ENCODE measurements around the gene RAD9B.
A peak's percentile ranks its signal among the peaks of the same experiment; 100 is the strongest.
"Not testable (repeated sequence)": the region's sequence is repeated elsewhere in the genome, so short reads cannot be mapped to it uniquely, and the experiment has no call there.

Gene RAD9B

GRCh38 chr12:110501752-110502738 lies at the start of gene RAD9B, which contains the start of gene VPS29:
RAD9B (plus strand) TSS chr12:110502331; CDS start chr12:110502338, 7 bp downstream.
VPS29 (minus strand) TSS chr12:110502111; CDS start chr12:110502051, 60 bp downstream.
- no peaks in the 10 kb centered on the region for H3K27me3 ChIP-seq (ENCODE audit: low read depth, low read length)
- H3K9me3 ChIP-seq (ENCODE audit: control insufficient read depth in 1 of 2, low read length in 2 of 2), result no peaks in the 10 kb centered on the region

DNA sequence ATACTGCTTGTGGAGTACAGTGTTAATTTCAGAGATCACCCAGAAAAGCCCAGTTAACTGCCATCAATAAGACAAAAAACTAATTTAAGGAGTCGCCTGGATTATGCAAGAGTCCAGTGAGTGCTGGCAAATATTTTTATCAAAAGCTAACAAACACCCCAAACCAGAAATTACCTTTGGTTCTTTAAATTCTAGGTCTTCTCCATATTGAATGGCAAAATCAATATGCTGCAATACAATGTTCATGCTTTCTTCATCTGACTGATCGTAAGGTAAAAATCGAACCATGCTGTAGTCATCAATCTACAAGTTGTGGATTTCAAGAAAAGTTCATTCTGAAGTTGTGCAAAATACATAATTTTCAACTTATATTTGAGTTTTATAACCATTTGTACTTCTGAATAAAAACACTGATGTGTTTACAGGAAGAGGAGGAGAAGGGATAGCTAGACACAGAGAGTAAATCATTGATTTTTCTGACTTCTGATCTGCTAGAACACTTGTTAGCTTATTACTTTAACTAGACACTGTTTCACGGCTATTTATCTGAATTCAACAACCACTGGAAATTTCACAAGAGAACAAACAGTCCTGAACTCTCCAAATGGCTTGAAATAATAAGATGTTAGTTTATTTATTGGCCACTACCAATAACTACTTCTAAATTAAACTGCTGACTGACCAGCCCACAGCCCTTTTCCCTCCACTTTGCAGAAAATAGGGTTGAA lies 48.4 kb upstream of the RAD9B start:
- Histone ChIP-seq H3K36me3 (ENCODE audit: control insufficient read depth in 1 of 2, insufficient read depth in 2 of 2, low read length in 2 of 2) (peaks cover 0 to 15% of the 10 kb centered on the region in 2 donors), H3K27ac (ENCODE audit: low read length) (no peak overlapping the region), H3K4me1 (ENCODE audit: control insufficient read depth in 1 of 2, insufficient read depth in 2 of 2, low read length in 2 of 2) (peaks cover 0 to 9% of the 10 kb centered on the region in 2 donors), H3K9me3 (ENCODE audit: control insufficient read depth in 1 of 2, low read length in 2 of 2) (no peaks in the 10 kb centered on the region), H3K27me3 (ENCODE audit: low read depth, low read length) (no peaks in the 10 kb centered on the region), H3K4me3 (ENCODE audit: low read depth in 1 of 2, low read length in 2 of 2) (no peak overlapping the region)

More at GRCh38 chr12:110501752-110502738, at the start of gene RAD9B, which contains the start of gene VPS29:
- Histone ChIP-seq H3K4me1 (ENCODE audit: control insufficient read depth in 1 of 2, insufficient read depth in 2 of 2, low read length in 2 of 2) (peaks cover 16 to 28% of the 10 kb centered on the region in 2 donors), H3K27ac (ENCODE audit: low read length) (peak within 1 kb of the TSS; percentile 95), H3K4me3 (ENCODE audit: low read depth in 1 of 2, low read length in 2 of 2) (peak within 1 kb of the TSS; percentile 96 to 98), H3K36me3 (ENCODE audit: control insufficient read depth in 1 of 2, insufficient read depth in 2 of 2, low read length in 2 of 2) (peaks cover 0 to 6% of the 10 kb centered on the region in 2 donors)

DNA sequence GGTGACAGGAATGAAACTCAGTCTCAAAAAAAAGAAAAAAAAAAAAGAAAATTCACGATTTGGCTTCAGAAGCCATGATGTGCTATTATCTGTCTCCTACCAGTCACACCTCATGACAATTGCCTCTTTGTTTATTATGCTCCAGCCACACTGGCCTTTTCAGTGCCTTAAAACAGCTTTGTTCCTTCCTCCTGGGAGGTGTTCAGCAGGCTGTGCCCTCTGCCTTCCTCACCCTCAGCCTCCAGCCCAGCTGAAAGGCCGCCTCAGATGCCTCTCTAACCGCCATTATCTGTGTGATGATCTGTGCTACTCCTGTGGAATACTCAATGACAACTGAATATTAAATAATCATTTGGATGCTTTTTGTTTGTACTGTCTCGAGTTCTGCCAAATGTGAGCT lies 43.4 kb upstream of the RAD9B start:
- Histone ChIP-seq H3K27me3 (ENCODE audit: low read depth, low read length) (no peaks in the 10 kb centered on the region), H3K9me3 (ENCODE audit: control insufficient read depth in 1 of 2, low read length in 2 of 2) (no peaks in the 10 kb centered on the region), H3K36me3 (ENCODE audit: control insufficient read depth in 1 of 2, insufficient read depth in 2 of 2, low read length in 2 of 2) (peaks cover 3 to 24% of the 10 kb centered on the region in 2 donors), H3K4me1 (ENCODE audit: control insufficient read depth in 1 of 2, insufficient read depth in 2 of 2, low read length in 2 of 2) (no peaks in the 10 kb centered on the region), H3K27ac (ENCODE audit: low read length) (no peak overlapping the region), H3K4me3 (ENCODE audit: low read depth in 1 of 2, low read length in 2 of 2) (no peak overlapping the region)

DNA sequence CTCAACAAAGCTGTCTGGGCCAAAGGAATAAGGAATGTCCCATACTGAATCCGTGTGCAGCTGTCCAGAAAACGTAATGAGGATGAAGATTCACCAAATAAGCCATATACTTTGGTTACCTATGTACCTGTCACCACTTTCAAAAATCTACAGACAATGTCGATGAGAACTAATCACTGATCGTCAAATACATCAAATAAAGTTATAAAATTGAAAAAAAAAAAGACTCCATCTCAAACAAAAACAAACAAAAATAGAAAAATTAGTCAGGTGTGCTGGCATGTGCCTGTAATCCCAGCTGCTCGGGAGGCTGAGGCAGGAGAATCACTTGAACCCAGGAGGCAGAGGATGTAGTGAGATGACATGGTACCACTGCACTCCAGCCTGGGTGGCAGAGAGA lies 40.9 kb upstream of the RAD9B start:
- H3K4me1 ChIP-seq (ENCODE audit: control insufficient read depth in 1 of 2, insufficient read depth in 2 of 2, low read length in 2 of 2); H3K9me3 ChIP-seq (ENCODE audit: control insufficient read depth in 1 of 2, low read length in 2 of 2); H3K4me3 ChIP-seq (ENCODE audit: low read depth in 1 of 2, low read length in 2 of 2); H3K27me3 ChIP-seq (ENCODE audit: low read depth, low read length); H3K27ac ChIP-seq (ENCODE audit: low read length): not testable (repeated sequence)
- peaks cover 14 to 29% of the 10 kb centered on the region in 2 donors for H3K36me3 ChIP-seq (ENCODE audit: control insufficient read depth in 1 of 2, insufficient read depth in 2 of 2, low read length in 2 of 2)

DNA sequence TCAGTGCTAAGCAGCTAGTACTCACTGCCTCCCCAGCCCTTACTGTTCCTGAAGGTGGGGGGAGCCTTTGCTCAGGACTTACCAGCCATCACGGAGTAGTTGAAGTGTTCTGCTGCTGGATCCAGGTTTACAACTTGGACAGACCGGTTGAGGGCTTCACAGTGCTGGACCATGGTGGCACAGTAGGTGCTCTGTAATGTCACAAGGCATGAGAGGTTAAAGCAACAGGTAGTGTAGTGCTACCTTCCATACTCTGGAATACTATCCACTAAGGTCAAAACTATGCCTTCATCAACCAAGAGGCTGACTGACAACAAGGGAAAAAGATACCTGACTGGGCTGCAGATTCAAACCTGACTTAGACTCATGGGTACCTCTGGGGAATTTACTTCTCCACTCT lies 37.1 kb upstream of the RAD9B start:
- Histone ChIP-seq H3K4me1 (ENCODE audit: control insufficient read depth in 1 of 2, insufficient read depth in 2 of 2, low read length in 2 of 2) (peaks cover 0 to 13% of the 10 kb centered on the region in 2 donors), H3K4me3 (ENCODE audit: low read depth in 1 of 2, low read length in 2 of 2) (no peak overlapping the region), H3K36me3 (ENCODE audit: control insufficient read depth in 1 of 2, insufficient read depth in 2 of 2, low read length in 2 of 2) (peaks cover 11 to 26% of the 10 kb centered on the region in 2 donors), H3K27ac (ENCODE audit: low read length) (no peak overlapping the region), H3K27me3 (ENCODE audit: low read depth, low read length) (no peaks in the 10 kb centered on the region), H3K9me3 (ENCODE audit: control insufficient read depth in 1 of 2, low read length in 2 of 2) (no peaks in the 10 kb centered on the region)

- Histone ChIP-seq H3K4me1 (ENCODE audit: control insufficient read depth in 1 of 2, insufficient read depth in 2 of 2, low read length in 2 of 2) (peaks cover 0 to 13% of the 10 kb centered on the region in 2 donors), H3K36me3 (ENCODE audit: control insufficient read depth in 1 of 2, insufficient read depth in 2 of 2, low read length in 2 of 2) (peaks cover 11 to 26% of the 10 kb centered on the region in 2 donors)
- not testable (repeated sequence) for H3K4me3 ChIP-seq (ENCODE audit: low read depth in 1 of 2, low read length in 2 of 2); H3K27me3 ChIP-seq (ENCODE audit: low read depth, low read length); H3K9me3 ChIP-seq (ENCODE audit: control insufficient read depth in 1 of 2, low read length in 2 of 2); H3K27ac ChIP-seq (ENCODE audit: low read length)
Observed at GRCh38 chr12:110465765-110466164, 36.4 kb upstream of the RAD9B start.

GRCh38 chr12:110466791-110467190 lies 35.3 kb upstream of the RAD9B start:
- Histone ChIP-seq H3K4me1 (ENCODE audit: control insufficient read depth in 1 of 2, insufficient read depth in 2 of 2, low read length in 2 of 2) (peaks cover 0 to 13% of the 10 kb centered on the region in 2 donors), H3K27ac (ENCODE audit: low read length) (no peak overlapping the region), H3K27me3 (ENCODE audit: low read depth, low read length) (no peaks in the 10 kb centered on the region), H3K4me3 (ENCODE audit: low read depth in 1 of 2, low read length in 2 of 2) (no peak overlapping the region), H3K9me3 (ENCODE audit: control insufficient read depth in 1 of 2, low read length in 2 of 2) (no peaks in the 10 kb centered on the region), H3K36me3 (ENCODE audit: control insufficient read depth in 1 of 2, insufficient read depth in 2 of 2, low read length in 2 of 2) (peaks cover 11 to 18% of the 10 kb centered on the region in 2 donors)

DNA sequence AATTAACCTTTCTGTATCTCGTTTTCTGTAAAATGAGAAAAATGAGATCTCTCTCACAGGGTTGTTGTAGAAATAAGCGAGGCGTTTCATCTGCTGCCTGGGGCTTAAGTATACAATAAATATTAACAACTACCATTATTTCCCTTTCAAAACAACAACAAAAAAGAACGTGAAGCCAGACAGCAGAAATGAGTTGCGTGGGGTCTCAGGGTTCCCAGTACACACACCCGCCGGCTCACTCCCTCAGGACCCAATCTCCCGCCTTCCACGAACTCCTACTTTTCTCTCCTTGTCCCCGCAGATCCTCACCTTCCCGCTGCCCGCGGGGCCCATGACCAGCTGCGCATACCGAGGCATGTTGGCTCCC lies 34.3 kb upstream of the RAD9B start:
- Histone ChIP-seq H3K4me1 (ENCODE audit: control insufficient read depth in 1 of 2, insufficient read depth in 2 of 2, low read length in 2 of 2) (peaks cover 0 to 13% of the 10 kb centered on the region in 2 donors), H3K9me3 (ENCODE audit: control insufficient read depth in 1 of 2, low read length in 2 of 2) (no peaks in the 10 kb centered on the region), H3K36me3 (ENCODE audit: control insufficient read depth in 1 of 2, insufficient read depth in 2 of 2, low read length in 2 of 2) (peaks cover 11 to 13% of the 10 kb centered on the region in 2 donors), H3K27ac (ENCODE audit: low read length) (peak overlapping the region; percentile 72), H3K27me3 (ENCODE audit: low read depth, low read length) (no peaks in the 10 kb centered on the region), H3K4me3 (ENCODE audit: low read depth in 1 of 2, low read length in 2 of 2) (peak overlapping the region; percentile 82 to 97)

GRCh38 chr12:110468214-110469048 lies 33.7 kb upstream of the RAD9B start, which contains the start of the genes FAM216A and GPN3:
FAM216A (plus strand) TSS chr12:110468845; CDS start chr12:110468876, 31 bp downstream.
GPN3 (minus strand) TSS chr12:110468257; CDS start chr12:110468203, 54 bp downstream.
- no peaks in the 10 kb centered on the region for H3K27me3 ChIP-seq (ENCODE audit: low read depth, low read length)

DNA sequence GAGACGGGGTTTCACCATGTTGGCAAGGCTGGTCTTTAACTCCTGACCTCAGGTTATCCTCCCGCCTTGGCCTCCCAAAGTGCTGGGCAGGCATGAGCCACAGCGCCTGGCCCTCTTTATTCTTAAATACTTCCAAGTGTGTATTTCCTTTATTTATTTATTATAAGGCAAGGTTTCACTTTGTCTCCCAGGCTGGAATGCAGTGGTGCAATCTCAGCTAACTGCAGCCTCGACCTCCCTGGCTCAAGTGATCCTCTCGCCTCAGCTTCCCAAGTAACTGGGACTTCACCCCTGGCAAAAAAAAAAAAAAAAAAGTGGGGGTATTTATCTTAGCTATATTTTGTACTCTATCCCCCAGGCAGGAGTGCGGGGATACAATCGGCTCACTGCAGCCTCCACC lies 26.7 kb upstream of the RAD9B start:
- Histone ChIP-seq H3K4me1 (ENCODE audit: control insufficient read depth in 1 of 2, insufficient read depth in 2 of 2, low read length in 2 of 2) (no peaks in the 10 kb centered on the region), H3K27ac (ENCODE audit: low read length) (no peak overlapping the region), H3K27me3 (ENCODE audit: low read depth, low read length) (no peaks in the 10 kb centered on the region), H3K9me3 (ENCODE audit: control insufficient read depth in 1 of 2, low read length in 2 of 2) (no peaks in the 10 kb centered on the region), H3K36me3 (ENCODE audit: control insufficient read depth in 1 of 2, insufficient read depth in 2 of 2, low read length in 2 of 2) (peaks cover 0 to 2% of the 10 kb centered on the region in 2 donors), H3K4me3 (ENCODE audit: low read depth in 1 of 2, low read length in 2 of 2) (no peak overlapping the region)

More at GRCh38 chr12:110468214-110469048, 33.7 kb upstream of the RAD9B start, which contains the start of the genes FAM216A and GPN3:
- Histone ChIP-seq H3K9me3 (ENCODE audit: control insufficient read depth in 1 of 2, low read length in 2 of 2) (no peaks in the 10 kb centered on the region), H3K36me3 (ENCODE audit: control insufficient read depth in 1 of 2, insufficient read depth in 2 of 2, low read length in 2 of 2) (peaks cover 11 to 13% of the 10 kb centered on the region in 2 donors), H3K4me1 (ENCODE audit: control insufficient read depth in 1 of 2, insufficient read depth in 2 of 2, low read length in 2 of 2) (peaks cover 0 to 13% of the 10 kb centered on the region in 2 donors), H3K27ac (ENCODE audit: low read length) (peak within 1 kb of the TSS; percentile 88), H3K4me3 (ENCODE audit: low read depth in 1 of 2, low read length in 2 of 2) (peak within 1 kb of the TSS; percentile 82 to 97)

Data from muscle layer of duodenum (tissue), 2 donors.